SW 1271 (cell line): ENCODE data around the gene SCLY.

Experiments used
- DNase-seq, 2 experiments: peaks; one replicate each; lab custom pipeline; 2025; lab: John Stamatoyannopoulos, UW

Gene SCLY

GRCh38 chr2:238069877-238070276 is 9.1 kb downstream of the SCLY start:
- no peak for DNase-seq

- DNase-seq, result no peak
Observed at GRCh38 chr2:238075397-238075796, 14.6 kb downstream of the SCLY start.

- DNase-seq, result no peak
Observed at GRCh38 chr2:238077292-238077691, 16.5 kb downstream of the SCLY start.

GRCh38 chr2:238079874-238080327 is 19.1 kb downstream of the SCLY start:
- DNase-seq, result no peak

- no peak for DNase-seq
Observed at GRCh38 chr2:238080518-238080917, 19.7 kb downstream of the SCLY start.

- no peak for DNase-seq
Observed at GRCh38 chr2:238081150-238081549, 20.3 kb downstream of the SCLY start.

GRCh38 chr2:238081561-238081960 is 20.8 kb downstream of the SCLY start:
- no peak for DNase-seq

GRCh38 chr2:238082151-238082550 is 21.4 kb downstream of the SCLY start:
- no peak for DNase-seq

- no peak for DNase-seq
Observed at GRCh38 chr2:238082827-238083226, 22.0 kb downstream of the SCLY start.

- DNase-seq, result no peak
Observed at GRCh38 chr2:238083919-238084318, 23.1 kb downstream of the SCLY start.

- no peak for DNase-seq
Observed at GRCh38 chr2:238084761-238085160, 24.0 kb downstream of the SCLY start.

GRCh38 chr2:238085899-238086298 is 25.1 kb downstream of the SCLY start:
- no peak for DNase-seq

GRCh38 chr2:238087211-238087610 is 26.4 kb downstream of the SCLY start:
- DNase-seq, result no peak

- no peak for DNase-seq
Observed at GRCh38 chr2:238090887-238091286, 30.1 kb downstream of the SCLY start.

- no peak for DNase-seq
Observed at GRCh38 chr2:238091436-238092060, 30.7 kb downstream of the SCLY start.

GRCh38 chr2:238092486-238093035 is 31.8 kb downstream of the SCLY start:
- no peak for DNase-seq

GRCh38 chr2:238093181-238094140 is 32.7 kb downstream of the SCLY start:
- no peak for DNase-seq

- no peak for DNase-seq
Observed at GRCh38 chr2:238094438-238095022, 33.7 kb downstream of the SCLY start.

- DNase-seq, result no peak
Observed at GRCh38 chr2:238095143-238095542, 34.3 kb downstream of the SCLY start.

- DNase-seq, result no peak
Observed at GRCh38 chr2:238096311-238097011, 35.7 kb downstream of the SCLY start.

GRCh38 chr2:238097201-238097987 is 36.6 kb downstream of the SCLY start:
- DNase-seq, result no peak
